Fibroblast of pulmonary artery (primary cell): ENCODE results near the gene IL37.
"Not testable (repeated sequence)": the region's sequence is repeated elsewhere in the genome, so short reads cannot be mapped to it uniquely, and the experiment has no call there.

Experiments used
- DNase-seq: peaks from one replicate; pipeline ENCODE4 v3.0.0-alpha.2; 2010; ENCODE audit warnings: low read depth
- H3K4me3 ChIP-seq: replicated peaks from 2 replicates; pipeline ENCODE4 v1.5.1; 2011; ENCODE audit warnings: low read depth, mild to moderate bottlenecking, control low read depth, low read length, moderate library complexity
- TF ChIP-seq, protein P1 (sequence below): IDR thresholded peaks from 2 replicates; pipeline ENCODE4 v1.5.1; 2011; ENCODE audit warnings: mild to moderate bottlenecking, control low read depth, low read length, inconsistent platforms; ENCODE audit errors: missing control alignments

Gene IL37

DNA sequence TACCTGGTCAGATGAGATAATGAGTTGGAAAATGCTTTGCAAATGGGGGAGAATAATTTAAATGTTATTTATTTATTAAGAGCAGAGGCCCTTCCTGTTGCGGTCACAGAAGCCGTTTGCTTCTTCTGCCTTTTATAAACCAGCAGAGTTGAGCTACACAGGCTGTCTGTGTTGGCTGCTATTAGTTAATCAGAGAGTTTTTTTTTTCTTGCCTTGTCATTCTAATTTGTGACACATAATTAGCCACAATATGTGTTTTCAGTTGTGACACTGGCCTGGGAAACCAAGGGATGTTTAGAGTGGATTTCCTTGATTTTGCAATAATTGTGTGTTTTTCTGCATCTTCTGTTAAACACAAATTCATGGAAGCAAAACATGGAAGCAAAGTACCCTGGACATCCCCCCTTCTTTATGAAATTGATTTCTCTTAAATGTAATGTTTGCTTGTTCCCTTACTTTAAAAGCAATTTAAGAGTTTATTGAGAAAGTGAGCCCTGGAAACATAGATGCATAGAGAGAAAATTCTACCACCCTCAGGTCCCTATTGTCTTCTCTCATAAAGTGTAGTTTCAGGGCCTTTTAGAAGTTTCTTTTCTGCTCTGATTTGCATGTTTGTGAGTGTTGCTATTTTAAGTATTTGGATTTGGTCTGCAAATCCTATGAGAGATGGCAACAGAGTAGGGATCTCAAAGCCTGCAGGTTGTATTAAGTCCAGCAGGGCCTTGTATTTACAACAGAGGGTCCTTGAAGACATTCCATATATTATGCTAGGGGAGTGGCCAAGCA is 22.8 kb upstream of the IL37 start:
- no peak overlapping the region for H3K4me3 ChIP-seq
- no peak for DNase-seq
- TF ChIP-seq, protein P1, sequence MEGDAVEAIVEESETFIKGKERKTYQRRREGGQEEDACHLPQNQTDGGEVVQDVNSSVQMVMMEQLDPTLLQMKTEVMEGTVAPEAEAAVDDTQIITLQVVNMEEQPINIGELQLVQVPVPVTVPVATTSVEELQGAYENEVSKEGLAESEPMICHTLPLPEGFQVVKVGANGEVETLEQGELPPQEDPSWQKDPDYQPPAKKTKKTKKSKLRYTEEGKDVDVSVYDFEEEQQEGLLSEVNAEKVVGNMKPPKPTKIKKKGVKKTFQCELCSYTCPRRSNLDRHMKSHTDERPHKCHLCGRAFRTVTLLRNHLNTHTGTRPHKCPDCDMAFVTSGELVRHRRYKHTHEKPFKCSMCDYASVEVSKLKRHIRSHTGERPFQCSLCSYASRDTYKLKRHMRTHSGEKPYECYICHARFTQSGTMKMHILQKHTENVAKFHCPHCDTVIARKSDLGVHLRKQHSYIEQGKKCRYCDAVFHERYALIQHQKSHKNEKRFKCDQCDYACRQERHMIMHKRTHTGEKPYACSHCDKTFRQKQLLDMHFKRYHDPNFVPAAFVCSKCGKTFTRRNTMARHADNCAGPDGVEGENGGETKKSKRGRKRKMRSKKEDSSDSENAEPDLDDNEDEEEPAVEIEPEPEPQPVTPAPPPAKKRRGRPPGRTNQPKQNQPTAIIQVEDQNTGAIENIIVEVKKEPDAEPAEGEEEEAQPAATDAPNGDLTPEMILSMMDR = no peak

DNA sequence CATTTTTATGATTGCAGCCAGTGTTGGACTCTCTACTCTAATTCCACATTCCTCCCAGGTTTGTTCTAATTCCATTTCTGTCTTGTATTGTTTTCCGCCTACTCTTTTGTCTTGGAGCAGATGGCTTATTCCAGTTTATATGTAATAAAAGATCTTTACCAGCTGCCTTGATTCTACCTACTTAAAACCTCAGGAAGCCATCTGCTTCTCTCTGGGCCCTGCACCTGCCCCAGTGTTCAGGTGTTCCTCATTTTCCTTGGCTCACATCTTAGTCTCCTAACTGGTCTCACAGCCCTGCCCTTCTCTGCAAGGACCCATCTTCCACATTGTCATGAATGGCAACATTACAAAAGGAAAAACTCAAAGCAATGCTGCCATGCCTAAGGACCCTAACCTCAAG is 21.0 kb upstream of the IL37 start:
- TF ChIP-seq, protein P1 = no peak
- H3K4me3 ChIP-seq = no peak overlapping the region
- DNase-seq = no peak

DNA sequence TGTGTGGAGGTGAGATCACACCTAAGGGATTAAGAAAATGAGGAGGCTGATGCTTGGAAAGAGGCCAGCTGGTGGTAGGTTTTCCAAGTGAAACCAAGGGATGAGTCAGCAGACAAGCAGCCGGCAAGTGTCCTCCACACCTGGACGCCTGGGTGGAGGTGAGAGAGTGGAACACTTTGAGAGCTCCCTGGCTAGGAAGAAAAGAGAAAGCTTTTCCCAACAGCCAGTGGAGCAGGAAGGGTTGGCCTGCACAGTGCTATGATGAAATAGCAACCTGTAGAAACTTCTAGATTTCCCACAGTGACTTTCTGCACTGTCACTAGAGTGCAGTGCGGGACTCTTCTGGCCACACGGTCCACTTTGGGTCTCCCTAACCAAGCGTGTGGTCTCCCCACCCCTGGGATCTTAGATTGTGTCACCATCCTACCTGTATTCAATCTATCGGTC is 19.6 kb upstream of the IL37 start:
- no peak for DNase-seq
- TF ChIP-seq, protein P1 = no peak
- H3K4me3 ChIP-seq = no peak overlapping the region

DNA sequence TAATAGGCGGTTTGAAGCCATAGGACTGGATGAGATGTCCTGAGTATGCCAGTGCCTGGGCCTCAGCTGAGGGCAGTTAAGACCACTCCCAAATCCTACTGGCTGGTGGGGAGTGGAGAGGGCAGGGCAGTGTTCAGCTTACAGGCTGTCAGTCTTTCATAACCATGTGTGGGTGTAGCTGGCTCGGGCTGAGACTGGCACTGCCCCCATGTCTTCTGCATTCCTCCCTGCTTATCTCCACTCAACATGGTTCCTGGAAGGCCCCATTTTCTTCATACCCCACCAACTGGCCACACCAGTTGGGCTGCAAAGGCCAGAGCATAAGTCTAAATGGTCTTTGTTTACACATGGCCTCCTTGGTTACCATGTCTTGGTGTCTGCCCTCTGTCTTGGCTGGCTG is 17.2 kb upstream of the IL37 start:
- TF ChIP-seq, protein P1 = no peak
- peak; percentile 7 for DNase-seq
- no peak overlapping the region for H3K4me3 ChIP-seq

DNA sequence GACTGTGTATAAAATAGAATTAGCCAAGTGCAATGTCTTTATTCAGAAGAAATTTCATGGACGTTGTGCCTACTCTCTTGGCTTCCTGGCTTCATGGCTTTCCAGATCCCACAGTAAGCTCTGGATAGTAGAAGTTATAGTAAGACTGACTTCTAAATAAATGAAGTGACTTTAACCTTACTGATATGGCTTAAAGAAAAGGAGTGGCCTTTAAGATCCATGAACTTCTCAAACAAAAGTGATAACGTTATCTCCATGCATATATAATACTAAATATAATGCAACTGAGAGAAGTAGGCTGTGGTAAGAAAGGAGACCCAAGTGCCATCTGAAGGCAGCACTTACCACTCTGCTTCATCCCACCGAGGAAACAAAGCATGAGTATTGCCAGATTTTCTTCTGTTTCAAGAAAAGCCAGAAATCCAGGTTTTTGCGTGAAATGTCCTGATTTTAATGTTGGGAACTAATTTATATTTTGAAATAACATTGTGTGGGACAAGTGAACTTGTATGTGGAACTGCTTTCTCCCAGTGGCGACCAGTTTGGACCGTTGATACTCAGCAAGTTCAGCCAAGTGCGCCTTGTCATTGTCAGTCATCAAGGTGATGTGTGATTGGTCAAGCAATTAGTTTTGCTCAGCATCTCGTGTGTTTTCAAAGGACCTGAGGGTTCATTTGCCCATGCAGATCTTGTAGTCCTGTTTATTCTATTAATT is 13.9 kb upstream of the IL37 start:
- TF ChIP-seq, protein P1 = no peak
- no peak overlapping the region for H3K4me3 ChIP-seq
- no peak for DNase-seq

DNA sequence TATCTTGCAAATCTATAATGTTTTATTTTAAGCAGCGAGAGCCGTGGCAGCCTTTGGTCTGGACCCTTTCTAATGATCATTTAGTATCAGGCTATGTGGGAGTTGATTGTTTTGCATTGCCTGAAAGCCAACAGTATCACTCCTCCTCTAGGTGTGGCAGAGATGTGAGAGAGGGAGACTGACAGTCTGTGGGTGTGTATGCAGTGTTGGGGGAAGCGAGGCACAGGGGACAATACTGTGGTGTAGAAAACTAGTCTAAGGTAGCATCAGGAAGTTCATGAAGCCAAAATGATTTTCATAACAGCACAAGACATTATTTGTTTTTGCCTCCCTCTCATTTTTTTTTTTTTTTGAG is 13.4 kb upstream of the IL37 start:
- no peak for DNase-seq
- no peak overlapping the region for H3K4me3 ChIP-seq
- TF ChIP-seq, protein P1 = no peak

DNA sequence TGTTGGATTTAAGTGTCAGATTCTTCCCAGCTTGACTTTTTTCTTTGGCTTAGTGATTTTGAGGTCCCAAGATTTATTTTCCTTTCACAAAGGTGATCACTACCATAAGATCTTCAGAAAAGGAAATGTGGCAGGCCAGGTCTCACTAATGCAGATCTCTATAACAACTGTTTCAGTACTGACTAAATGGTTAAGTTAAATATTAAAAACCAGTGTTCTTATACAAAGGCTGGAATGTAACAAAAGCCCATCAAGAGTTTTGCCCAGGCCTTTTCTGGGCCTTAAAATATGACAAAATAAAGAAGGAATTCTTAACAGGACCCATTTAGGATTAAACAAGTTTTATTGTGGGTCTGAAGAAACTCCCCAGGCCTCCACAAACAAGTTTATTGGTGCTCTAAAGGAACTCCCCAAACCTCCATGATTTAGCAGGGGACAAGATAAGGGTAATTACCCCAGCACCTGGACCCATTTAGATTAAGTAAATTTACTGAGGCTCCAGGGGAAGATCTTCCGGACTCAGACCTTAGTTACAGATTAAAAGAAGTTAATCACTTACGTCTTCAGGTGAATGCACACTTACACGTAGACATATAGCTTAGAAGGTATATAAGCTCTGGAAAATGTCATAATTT is 9.4 kb upstream of the IL37 start:
- H3K4me3 ChIP-seq, DNase-seq: not testable (repeated sequence)
